Measurements from ENCODE around the gene FOXP1.

Gene FOXP1

DNA sequence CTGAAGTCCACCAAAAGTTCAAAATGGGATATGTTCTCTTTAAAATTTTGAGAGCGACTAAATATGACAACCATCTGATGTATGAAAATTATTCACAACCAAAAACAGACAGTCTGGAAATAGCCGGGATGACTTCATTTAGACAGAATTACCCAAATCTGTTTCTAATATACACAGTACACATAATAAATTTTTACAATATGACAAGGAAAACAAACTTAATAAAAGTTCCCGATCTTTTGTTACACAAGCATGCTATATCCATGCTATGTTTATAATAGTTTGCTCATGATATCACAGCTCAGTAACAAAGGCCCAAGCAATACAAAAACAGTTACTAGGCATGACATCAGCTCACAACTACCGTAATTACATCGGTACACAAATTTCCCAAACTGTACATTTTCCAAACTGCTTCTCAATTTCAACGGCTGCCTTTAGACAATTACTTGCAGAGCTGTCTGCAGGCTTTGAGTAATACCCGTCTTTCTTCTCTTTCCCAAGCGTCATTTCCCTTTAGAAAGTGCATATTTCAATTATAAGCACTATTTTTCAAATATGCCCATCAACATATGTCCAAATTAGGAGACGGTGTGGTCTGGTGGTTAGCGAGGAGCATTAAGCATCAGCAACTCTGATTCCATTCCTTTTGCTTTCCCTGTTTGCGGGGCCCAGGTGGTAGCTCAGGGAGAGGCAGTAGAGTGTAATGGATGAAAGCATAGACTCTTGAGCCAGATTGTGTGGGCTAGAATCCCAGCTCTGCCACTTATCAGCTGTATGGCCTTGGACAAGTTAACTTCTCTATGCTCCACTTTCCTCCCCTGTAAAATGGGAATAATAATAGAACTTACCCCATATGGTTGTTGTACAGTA lies 481.2 kb downstream of the FOXP1 start:
- DNase-seq (ENCODE audit: low read depth in 1 of 2, low spot score in 1 of 2): no peak
- TF ChIP-seq JUND (IDR thresholded peaks at IDR 0.05; ENCODE audit: low read depth): no peak
- in situ Hi-C loops (cut with HindIII; ENCODE audit: low pct_unique_long_range_greater_than_20kb, low sequenced_read_pairs): no loop called here

DNA sequence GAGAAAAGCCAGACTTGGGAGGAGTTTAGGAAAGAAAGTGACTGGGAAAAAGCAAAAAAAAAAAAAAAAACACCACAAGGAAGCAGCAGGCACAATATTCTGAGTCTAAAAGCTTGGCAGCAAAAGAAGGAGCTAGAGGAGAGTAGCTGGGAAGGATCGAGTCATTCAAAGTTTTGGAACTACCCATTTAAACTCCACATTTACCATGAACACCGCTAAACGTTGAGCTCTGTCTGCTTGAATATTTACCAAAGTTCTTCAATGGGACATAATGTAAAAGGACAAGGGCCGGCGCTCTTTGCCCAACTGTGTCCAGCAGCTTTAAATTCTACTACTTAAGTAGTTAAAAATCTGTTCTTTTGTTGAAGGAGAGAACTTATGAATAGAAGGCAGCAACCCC lies 481.9 kb downstream of the FOXP1 start:
- in situ Hi-C loops (cut with HindIII; ENCODE audit: low pct_unique_long_range_greater_than_20kb, low sequenced_read_pairs): no loop called here
- DNase-seq (ENCODE audit: low read depth in 1 of 2, low spot score in 1 of 2): no peak
- TF ChIP-seq JUND (IDR thresholded peaks at IDR 0.05; ENCODE audit: low read depth): no peak

DNA sequence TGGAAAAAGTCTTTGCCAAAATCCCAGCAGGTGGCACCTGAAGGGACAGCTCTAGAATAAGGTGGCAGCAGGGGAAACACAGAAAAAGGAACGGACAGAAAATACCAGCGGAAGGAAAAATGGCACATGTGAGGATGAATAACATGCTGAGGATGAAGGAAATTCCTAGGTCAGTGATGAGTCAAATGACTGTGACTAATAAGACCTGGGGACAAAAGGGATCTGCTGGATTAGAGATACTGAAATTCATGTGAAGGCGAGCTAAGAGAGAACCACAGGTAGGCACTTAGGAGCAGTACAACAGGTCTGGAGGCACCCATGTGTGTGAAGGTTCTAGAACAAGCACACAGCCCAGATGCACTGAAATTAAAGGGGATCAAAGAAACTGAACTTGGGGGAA lies 482.5 kb downstream of the FOXP1 start:
- no peak for TF ChIP-seq JUND (IDR thresholded peaks at IDR 0.05; ENCODE audit: low read depth)
- DNase-seq (ENCODE audit: low read depth in 1 of 2, low spot score in 1 of 2): no peak
- in situ Hi-C loops (cut with HindIII; ENCODE audit: low pct_unique_long_range_greater_than_20kb, low sequenced_read_pairs): no loop called here

- in situ Hi-C loops (cut with HindIII; ENCODE audit: low pct_unique_long_range_greater_than_20kb, low sequenced_read_pairs): no loop called here
- TF ChIP-seq JUND (IDR thresholded peaks at IDR 0.05; ENCODE audit: low read depth): no peak
- no peak for DNase-seq (ENCODE audit: low read depth in 1 of 2, low spot score in 1 of 2)
Measured at GRCh38 chr3:71099997-71100719, 483.4 kb downstream of the FOXP1 start.

DNA sequence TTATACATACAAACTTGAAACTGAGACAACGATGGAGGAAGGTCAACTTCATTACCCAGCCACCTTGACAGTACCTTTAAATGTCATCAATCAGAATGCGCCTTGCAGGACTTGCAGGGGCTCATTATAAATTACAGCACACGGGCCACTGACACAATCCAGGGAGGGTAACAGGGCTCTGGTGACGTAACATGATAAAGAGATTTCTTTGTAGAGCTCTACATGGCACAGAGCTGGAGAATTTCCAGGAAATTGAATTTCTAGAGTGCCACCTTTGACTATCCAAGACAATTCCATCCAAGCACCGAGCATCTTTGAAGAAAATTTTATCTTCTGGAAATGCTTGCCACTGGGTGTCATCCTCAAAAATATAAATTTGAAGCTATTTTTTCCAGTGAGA lies 486.0 kb downstream of the FOXP1 start:
- in situ Hi-C loops (cut with HindIII; ENCODE audit: low pct_unique_long_range_greater_than_20kb, low sequenced_read_pairs): no loop called here
- DNase-seq (ENCODE audit: low read depth in 1 of 2, low spot score in 1 of 2): no peak
- TF ChIP-seq JUND (IDR thresholded peaks at IDR 0.05; ENCODE audit: low read depth): no peak

DNA sequence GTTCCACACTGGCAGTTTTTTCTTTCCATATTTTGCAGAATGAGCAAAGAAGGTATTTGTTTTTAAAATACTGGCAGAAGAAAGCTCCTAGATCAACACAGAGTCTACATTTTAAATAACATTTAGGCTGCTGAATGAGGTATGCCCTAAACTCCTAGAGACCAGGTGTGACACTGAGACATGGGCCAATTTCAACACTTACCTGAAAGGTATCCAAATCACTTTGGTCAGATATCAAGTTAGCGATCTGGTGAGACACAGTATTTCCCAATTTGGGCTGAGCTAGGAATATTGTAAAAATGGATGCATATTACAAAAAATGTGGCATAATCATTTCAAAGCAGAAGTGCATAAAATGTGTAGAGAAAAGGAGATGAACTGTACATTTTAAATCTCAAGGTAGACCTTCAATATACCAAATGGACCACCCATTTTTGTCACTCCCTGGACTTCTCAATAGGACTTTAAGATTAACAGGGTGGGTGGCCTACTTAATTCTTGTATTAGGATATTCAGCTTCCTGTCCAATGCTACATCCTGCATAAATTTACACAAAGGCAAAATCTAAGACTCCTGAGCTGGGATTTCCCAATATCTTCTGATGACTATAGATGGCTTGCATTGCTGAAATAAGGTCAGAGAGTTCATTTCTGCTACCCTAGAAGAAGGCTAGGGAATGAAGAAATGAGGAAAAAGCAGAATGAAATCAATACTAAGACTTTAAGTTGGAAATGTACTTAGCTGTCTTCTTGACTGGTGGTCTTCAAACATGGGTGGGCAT lies 487.8 kb downstream of the FOXP1 start:
- no peak for TF ChIP-seq JUND (IDR thresholded peaks at IDR 0.05; ENCODE audit: low read depth)
- in situ Hi-C loops (cut with HindIII; ENCODE audit: low pct_unique_long_range_greater_than_20kb, low sequenced_read_pairs): no loop called here
- no peak for DNase-seq (ENCODE audit: low read depth in 1 of 2, low spot score in 1 of 2)

- DNase-seq (ENCODE audit: low read depth in 1 of 2, low spot score in 1 of 2): no peak
- no peak for TF ChIP-seq JUND (IDR thresholded peaks at IDR 0.05; ENCODE audit: low read depth)
- in situ Hi-C loops (cut with HindIII; ENCODE audit: low pct_unique_long_range_greater_than_20kb, low sequenced_read_pairs): no loop called here
Measured at GRCh38 chr3:71094658-71095209, 488.8 kb downstream of the FOXP1 start.

- in situ Hi-C loops (cut with HindIII; ENCODE audit: low pct_unique_long_range_greater_than_20kb, low sequenced_read_pairs): no loop called here
- no peak for DNase-seq (ENCODE audit: low read depth in 1 of 2, low spot score in 1 of 2)
- TF ChIP-seq JUND (IDR thresholded peaks at IDR 0.05; ENCODE audit: low read depth): no peak
Measured at GRCh38 chr3:71092665-71093064, 490.9 kb downstream of the FOXP1 start.

- in situ Hi-C loops (cut with HindIII; ENCODE audit: low pct_unique_long_range_greater_than_20kb, low sequenced_read_pairs): no loop called here
- no peak for DNase-seq (ENCODE audit: low read depth in 1 of 2, low spot score in 1 of 2)
- TF ChIP-seq JUND (IDR thresholded peaks at IDR 0.05; ENCODE audit: low read depth): no peak
Measured at GRCh38 chr3:71090207-71090606, 493.3 kb downstream of the FOXP1 start.

GRCh38 chr3:71089271-71089847 lies 494.2 kb downstream of the FOXP1 start:
- no peak for TF ChIP-seq JUND (IDR thresholded peaks at IDR 0.05; ENCODE audit: low read depth)
- DNase-seq (ENCODE audit: low read depth in 1 of 2, low spot score in 1 of 2): no peak
- in situ Hi-C loops (cut with HindIII; ENCODE audit: low pct_unique_long_range_greater_than_20kb, low sequenced_read_pairs): no loop called here

GRCh38 chr3:71088742-71089141 lies 494.8 kb downstream of the FOXP1 start:
- in situ Hi-C loops (cut with HindIII; ENCODE audit: low pct_unique_long_range_greater_than_20kb, low sequenced_read_pairs): no loop called here
- DNase-seq (ENCODE audit: low read depth in 1 of 2, low spot score in 1 of 2): no peak
- TF ChIP-seq JUND (IDR thresholded peaks at IDR 0.05; ENCODE audit: low read depth): no peak

DNA sequence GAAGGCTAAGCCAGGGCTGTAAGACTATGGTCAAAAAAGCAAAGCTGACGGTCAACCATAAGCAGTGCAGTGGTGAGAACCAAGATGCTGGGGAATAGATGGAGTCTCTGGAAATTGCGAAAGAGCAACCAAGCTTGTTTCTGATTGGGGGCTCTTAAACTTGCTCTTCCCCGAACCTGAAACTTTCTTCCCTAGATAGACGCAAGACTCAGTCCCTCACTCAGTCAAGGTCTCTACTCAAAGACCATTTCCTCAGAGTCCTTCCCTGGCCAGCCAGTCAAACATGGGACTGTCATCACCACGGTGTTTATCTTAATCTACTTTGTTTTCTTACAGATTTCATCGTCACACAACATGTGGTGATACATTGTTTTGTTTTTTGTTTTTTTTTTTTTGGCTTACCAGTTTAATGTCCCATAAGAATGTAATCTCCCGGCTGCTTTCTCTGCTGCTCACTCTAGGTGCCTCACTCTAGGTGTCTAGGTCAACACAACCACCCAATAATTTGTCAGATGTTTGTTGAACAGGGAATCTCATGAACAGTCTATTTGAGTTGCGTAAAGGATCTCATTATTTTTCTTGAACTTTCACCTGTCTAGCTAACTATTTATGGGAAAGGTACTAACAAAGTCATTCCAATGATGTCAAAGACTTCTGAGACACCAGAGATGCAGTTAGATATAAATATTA lies 495.4 kb downstream of the FOXP1 start:
- no peak for DNase-seq (ENCODE audit: low read depth in 1 of 2, low spot score in 1 of 2)
- no peak for TF ChIP-seq JUND (IDR thresholded peaks at IDR 0.05; ENCODE audit: low read depth)
- in situ Hi-C loops (cut with HindIII; ENCODE audit: low pct_unique_long_range_greater_than_20kb, low sequenced_read_pairs): no loop called here
